ENCODE measurements around the gene NRG3.

- TF ChIP-seq, protein P1, sequence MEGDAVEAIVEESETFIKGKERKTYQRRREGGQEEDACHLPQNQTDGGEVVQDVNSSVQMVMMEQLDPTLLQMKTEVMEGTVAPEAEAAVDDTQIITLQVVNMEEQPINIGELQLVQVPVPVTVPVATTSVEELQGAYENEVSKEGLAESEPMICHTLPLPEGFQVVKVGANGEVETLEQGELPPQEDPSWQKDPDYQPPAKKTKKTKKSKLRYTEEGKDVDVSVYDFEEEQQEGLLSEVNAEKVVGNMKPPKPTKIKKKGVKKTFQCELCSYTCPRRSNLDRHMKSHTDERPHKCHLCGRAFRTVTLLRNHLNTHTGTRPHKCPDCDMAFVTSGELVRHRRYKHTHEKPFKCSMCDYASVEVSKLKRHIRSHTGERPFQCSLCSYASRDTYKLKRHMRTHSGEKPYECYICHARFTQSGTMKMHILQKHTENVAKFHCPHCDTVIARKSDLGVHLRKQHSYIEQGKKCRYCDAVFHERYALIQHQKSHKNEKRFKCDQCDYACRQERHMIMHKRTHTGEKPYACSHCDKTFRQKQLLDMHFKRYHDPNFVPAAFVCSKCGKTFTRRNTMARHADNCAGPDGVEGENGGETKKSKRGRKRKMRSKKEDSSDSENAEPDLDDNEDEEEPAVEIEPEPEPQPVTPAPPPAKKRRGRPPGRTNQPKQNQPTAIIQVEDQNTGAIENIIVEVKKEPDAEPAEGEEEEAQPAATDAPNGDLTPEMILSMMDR (IDR thresholded peaks at IDR 0.05) = no peak
- TF ChIP-seq, protein P2, sequence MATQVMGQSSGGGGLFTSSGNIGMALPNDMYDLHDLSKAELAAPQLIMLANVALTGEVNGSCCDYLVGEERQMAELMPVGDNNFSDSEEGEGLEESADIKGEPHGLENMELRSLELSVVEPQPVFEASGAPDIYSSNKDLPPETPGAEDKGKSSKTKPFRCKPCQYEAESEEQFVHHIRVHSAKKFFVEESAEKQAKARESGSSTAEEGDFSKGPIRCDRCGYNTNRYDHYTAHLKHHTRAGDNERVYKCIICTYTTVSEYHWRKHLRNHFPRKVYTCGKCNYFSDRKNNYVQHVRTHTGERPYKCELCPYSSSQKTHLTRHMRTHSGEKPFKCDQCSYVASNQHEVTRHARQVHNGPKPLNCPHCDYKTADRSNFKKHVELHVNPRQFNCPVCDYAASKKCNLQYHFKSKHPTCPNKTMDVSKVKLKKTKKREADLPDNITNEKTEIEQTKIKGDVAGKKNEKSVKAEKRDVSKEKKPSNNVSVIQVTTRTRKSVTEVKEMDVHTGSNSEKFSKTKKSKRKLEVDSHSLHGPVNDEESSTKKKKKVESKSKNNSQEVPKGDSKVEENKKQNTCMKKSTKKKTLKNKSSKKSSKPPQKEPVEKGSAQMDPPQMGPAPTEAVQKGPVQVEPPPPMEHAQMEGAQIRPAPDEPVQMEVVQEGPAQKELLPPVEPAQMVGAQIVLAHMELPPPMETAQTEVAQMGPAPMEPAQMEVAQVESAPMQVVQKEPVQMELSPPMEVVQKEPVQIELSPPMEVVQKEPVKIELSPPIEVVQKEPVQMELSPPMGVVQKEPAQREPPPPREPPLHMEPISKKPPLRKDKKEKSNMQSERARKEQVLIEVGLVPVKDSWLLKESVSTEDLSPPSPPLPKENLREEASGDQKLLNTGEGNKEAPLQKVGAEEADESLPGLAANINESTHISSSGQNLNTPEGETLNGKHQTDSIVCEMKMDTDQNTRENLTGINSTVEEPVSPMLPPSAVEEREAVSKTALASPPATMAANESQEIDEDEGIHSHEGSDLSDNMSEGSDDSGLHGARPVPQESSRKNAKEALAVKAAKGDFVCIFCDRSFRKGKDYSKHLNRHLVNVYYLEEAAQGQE (IDR thresholded peaks at IDR 0.05; ENCODE audit: insufficient read depth in 1 of 2, low read depth in 2 of 2, low read length in 1 of 2) = no peak
- no peak for TF ChIP-seq POLR2AphosphoS5 (IDR thresholded peaks at IDR 0.05; ENCODE audit: low read depth, low read length)
Observed at GRCh38 chr10:82472406-82473335, 597.7 kb downstream of the NRG3 start.

All from Panc1 (cell line).